IPS DF 19.7 (cell line): Measurements from ENCODE around the gene KCNAB3.

ENCODE experiments used
- DNase-seq: peaks from one replicate; pipeline ENCODE4 v3.0.0-alpha.2; 2013; ENCODE audit warnings: low read depth, low spot score

KCNAB3 gene

DNA sequence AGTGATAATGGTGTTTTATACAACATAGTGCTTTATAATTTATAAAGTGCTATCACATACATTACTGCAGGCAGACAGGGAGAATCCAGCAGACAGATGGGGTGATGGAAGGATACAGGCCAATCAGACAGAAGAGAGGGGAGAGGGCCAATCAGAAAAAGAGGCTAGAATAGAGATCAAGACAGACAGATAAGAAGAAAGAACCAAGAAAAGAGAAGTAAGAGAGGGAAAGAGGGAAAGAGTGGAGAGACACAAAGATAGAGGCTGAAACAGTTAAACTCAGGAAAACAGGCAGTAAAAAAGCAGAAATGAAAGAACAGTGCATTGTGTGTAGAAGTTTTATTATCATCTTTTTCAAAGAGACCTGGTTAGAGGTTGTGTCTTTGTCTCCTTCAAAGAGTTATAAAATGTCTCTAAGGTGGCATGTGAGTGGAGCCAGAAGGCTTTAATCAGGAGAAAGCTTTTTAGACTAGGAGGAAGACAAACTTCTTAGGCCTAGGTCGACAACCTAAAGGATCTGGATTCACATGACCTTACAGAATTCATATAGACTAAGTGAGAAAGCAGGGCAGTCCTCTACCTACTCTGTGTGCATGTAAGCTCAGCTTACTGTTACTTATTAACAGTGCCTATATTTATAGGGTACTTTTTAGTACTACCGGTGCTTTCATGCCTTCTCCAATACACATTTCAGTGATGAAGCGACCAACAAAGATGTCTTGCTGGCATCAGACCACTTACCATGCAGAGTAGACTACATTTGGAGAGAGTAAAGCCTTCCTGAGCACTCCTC lies 49.4 kb downstream of the KCNAB3 start:
- DNase-seq, result no peak

DNA sequence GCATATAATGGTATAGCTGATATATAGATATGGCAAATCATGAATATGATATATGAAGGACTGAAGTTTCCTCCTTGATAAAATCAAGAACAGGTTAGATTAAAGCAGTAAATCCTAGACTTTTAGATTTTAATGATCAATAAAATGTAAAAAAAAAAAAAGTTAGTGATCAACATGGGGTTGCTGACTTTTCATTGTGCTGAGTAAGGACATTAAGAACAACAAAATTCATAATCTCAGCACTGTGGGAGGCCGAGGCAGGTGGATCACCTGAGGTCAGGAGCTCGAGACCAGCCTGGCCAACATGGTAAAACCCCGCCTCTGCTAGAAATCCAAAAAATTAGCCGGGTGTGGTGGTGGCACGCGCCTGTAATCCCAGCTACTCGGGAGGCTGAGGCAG lies 51.4 kb downstream of the KCNAB3 start:
- DNase-seq, result no peak

DNA sequence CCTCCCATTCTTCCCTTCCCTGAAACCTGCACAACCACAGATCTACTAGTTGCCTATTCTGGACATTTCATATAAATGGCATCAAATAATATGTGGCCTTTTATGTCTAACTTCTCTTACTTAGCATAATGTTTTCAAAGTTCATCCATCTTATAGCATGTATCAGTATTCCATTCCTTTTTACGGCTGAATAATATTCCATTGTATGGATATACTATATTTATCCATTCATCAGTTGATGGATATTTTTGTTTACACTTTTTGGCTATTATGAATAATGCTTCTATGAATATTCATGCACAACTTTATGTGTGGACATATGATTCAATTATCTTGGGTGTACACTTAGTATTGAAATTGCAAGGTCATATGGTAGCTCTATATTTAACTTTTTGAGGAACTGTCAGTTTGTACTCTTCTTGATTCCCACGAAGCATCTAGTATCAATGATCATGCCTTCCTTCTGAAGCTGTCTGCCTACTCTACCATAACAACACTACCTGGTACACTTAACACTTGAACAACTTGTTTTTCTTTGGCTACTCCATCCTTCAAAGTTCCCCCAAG lies 53.8 kb downstream of the KCNAB3 start:
- DNase-seq, result no peak

DNA sequence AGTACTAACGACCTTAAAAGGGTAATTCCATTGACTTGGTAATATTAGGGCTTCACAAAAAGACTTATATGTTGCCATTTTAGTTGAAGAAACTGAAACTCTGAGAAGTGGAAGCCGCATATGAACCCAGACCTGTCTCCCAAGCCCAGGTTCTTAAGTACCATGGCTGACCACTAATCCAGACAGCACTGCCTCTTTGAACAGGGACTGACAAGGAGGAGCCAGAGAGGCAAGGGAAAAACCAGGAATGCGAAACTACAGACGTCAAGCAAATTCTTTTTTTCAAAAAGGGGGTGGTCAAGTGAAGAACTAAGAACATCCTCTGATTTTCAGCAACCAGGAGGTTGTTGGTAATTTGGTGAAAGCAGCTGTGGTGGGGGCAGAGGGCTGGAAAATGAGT lies 56.6 kb downstream of the KCNAB3 start:
- DNase-seq, result no peak
